Heart left ventricle (tissue), 16 donors: ENCODE measurements around the gene TESPA1. TPM values are rescaled to one million over a fixed set of nuclear protein-coding genes. Genes with fewer than 3 reads are reported as not detected.

ENCODE experiments used
- ATAC-seq, 4 donors: fragments of 200-7000 bp; cut with Tn5 transposase; one replicate each; pipeline ENCODE4 v1.9.1; 2020 to 2022; ENCODE audit warnings: moderate library complexity in 4 of 4, mild to moderate bottlenecking in 3 of 4, moderate number of reproducible peaks in 1 of 4
- DNase-seq, 5 donors: peaks; one replicate each; pipeline ENCODE4 v3.0.0-alpha.2; 2020
- H3K27ac ChIP-seq, 12 donors: fragments of 200-600 bp; sonication (generic) in 4 of 12; one replicate each; pipeline versions ENCODE4 v1.5.0 to v1.8.0; 2016 to 2022; ENCODE audit warnings: mild to moderate bottlenecking in 2 of 12
- H3K27me3 ChIP-seq, 9 donors: fragments of 200-600 bp; sonication (generic) in 2 of 9; one replicate each; pipeline versions ENCODE4 v1.5.1 to v1.8.0; 2016 to 2022; ENCODE audit warnings: mild to moderate bottlenecking in 3 of 9
- H3K36me3 ChIP-seq, 9 donors: fragments of 200-600 bp; sonication (generic) in 2 of 9; one replicate each; pipeline versions ENCODE4 v1.5.0 to v1.8.0; 2018 to 2022; ENCODE audit warnings: mild to moderate bottlenecking in 2 of 9
- H3K4me1 ChIP-seq, 12 donors: fragments of 200-600 bp; sonication (generic) in 4 of 12; one replicate each; pipeline versions ENCODE4 v1.5.0 to v1.8.0; 2016 to 2022; ENCODE audit warnings: mild to moderate bottlenecking in 3 of 12
- H3K4me3 ChIP-seq, 12 donors: fragments of 200-600 bp; sonication (generic) in 4 of 12; one replicate each; pipeline versions ENCODE4 v1.5.0 to v1.8.0; 2017 to 2022; ENCODE audit warnings: mild to moderate bottlenecking in 9 of 12, moderate library complexity in 4 of 12
- H3K9me3 ChIP-seq, 12 donors: fragments of 200-600 bp; sonication (generic) in 4 of 12; one replicate each; pipeline versions ENCODE4 v1.5.0 to v1.8.0; 2016 to 2022; ENCODE audit warnings: mild to moderate bottlenecking in 1 of 12
- POLR2A ChIP-seq, 2 donors: fragments of 450-650 bp; IDR thresholded peaks; one replicate each; pipeline ENCODE4 v1.6.1; 2017; ENCODE audit warnings: antibody characterized with exemption in 2 of 2, mild to moderate bottlenecking in 2 of 2, moderate library complexity in 2 of 2
- WGBS, 4 donors: extraction: QIAGEN DNeasy Blood & Tissue Kit in 2 of 4; methylation state at CpG; one replicate each; pipeline versions ENCODE4 v1.1.5 to v1.1.7; 2013 to 2018; 5-methylcytosine and 5-hydroxymethylcytosine counted together
- intact Hi-C, 10 donors: fragments of 100-400 bp; cut with DNase I; formaldehyde crosslinking; loops; one replicate each; pipeline versions ENCODE4 v1.11.1 to v1.14.2; 2022
- polyA plus RNA-seq, 2 donors: library from polyadenylated mRNA; stranded (reverse); fragments of 200-250 nt; gene quantifications; one replicate each; pipeline ENCODE4 v1.2.3, GENCODE V29; 2013
- total RNA-seq, 9 donors: library from RNA; depleted of rRNA in 2 of 9; stranded (reverse); fragments of >200 nt in 2 of 9; fragmentation: NEBNext Ultra II Directional in 3 of 9; extraction: Animal tissue kit (Norgen Biotek cat#: 25700) in 3 of 9; gene quantifications; one replicate each; pipeline versions ENCODE4 v1.1.0 to v1.2.4, GENCODE V29; 2016 to 2023
- TF ChIP-seq, protein P1 (sequence below), 12 donors: fragments of 200-600 bp; sonication (generic) in 4 of 12; IDR thresholded peaks; one replicate each; pipeline versions ENCODE4 v1.5.0 to v1.8.0; 2018 to 2022; ENCODE audit warnings: antibody characterized with exemption in 12 of 12, mild to moderate bottlenecking in 5 of 12
- donor health status: ischemic (EF 13 %, LVEDD 7.1; RV severe dilation, severe dysfunction).
- donor health status: healthy with polysubstance abuse.
- donor health status: DM: no; HTN: yes; CAD: no.
- donor health status: DM: no; HTN: no; CAD: no.
- donor health status: ischemic (EF 25% LVEDD 6.9; RV normal size, moderate dysfunction).
- donor health status: ischemic (EF 25% LVEDD 5.7; RV mildly dilated, moderate dysfunction).
- donor health status: healthy.
- donor health status: DM: yes; HTN: yes; CAD: no.
- donor health status: ischemic (EF 35%, LVEDD 5.7; RV mildly dilated, moderate dysfunction).
- donor health status: nonischemic (EF 11% LVEDD 7.7; RV severe dilation, severe dysfunction).
- donor health status: DM: yes; HTN: yes; CAD: no.
- donor health status: PGD.
- donor health status: ischemic (EF 29% LVEDD 5.4; RV normal size, mild dysfunction).
- donor health status: nonischemic (EF 23%, LVEDD 6.1; RV moderate dilation, normal function).

Gene TESPA1
- total and polyA plus RNA-seq, 11 donors: 0.16 to 2.9 (median 0.49) TPM; not detected in 1

DNA sequence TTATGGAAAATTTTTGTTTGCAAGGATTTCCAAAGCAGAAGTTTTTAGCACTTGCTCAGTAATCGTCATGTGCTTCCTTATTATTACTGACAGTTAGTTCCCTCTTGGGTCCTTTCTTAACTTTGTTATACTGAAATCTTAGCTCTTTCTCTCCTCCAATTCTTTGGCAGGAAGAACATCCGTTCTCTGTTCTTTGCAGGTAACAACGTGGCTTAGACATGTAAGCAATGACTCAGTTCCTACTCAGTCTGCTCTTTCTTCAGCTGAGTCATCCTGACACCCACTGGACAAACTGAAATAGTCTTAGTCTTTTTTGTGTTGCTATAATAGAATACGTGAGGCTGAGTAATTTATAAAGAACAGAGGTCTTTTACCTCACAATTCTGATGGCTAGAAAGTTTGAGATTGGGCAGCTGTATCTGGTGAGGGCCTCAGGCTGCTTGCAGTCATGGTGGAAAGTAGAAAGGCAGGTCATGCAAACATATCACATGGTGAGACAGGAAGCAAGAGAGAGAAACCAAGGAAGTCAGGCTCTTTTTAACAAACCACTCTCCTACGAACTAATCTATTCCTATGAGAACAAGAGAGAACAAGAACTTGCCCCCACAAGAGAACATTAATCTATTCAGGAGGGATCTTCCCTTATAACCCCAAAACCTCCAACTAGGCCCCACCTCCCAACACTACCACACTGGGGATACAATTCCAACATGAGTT lies 49.2 kb downstream of the TESPA1 start:
- Histone ChIP-seq H3K9me3 (peaks cover 0 to 5% (median under 1%) of the 10 kb centered on the region in 12 donors), H3K27ac (peak overlapping the region in 1 of 12 donors; percentile 79), H3K4me1 (peaks cover 0 to 38% (median 0%) of the 10 kb centered on the region in 12 donors), H3K4me3 (no peak overlapping the region), H3K27me3 (no peaks in the 10 kb centered on the region), H3K36me3 (no peaks in the 10 kb centered on the region)
- intact Hi-C loops: no loop called here
- no peak for TF ChIP-seq POLR2A (IDR thresholded peaks at IDR 0.05)
- TF ChIP-seq, protein P1, sequence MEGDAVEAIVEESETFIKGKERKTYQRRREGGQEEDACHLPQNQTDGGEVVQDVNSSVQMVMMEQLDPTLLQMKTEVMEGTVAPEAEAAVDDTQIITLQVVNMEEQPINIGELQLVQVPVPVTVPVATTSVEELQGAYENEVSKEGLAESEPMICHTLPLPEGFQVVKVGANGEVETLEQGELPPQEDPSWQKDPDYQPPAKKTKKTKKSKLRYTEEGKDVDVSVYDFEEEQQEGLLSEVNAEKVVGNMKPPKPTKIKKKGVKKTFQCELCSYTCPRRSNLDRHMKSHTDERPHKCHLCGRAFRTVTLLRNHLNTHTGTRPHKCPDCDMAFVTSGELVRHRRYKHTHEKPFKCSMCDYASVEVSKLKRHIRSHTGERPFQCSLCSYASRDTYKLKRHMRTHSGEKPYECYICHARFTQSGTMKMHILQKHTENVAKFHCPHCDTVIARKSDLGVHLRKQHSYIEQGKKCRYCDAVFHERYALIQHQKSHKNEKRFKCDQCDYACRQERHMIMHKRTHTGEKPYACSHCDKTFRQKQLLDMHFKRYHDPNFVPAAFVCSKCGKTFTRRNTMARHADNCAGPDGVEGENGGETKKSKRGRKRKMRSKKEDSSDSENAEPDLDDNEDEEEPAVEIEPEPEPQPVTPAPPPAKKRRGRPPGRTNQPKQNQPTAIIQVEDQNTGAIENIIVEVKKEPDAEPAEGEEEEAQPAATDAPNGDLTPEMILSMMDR (IDR thresholded peaks at IDR 0.05): no peak
- WGBS, 4 donors: 49 to 59% (median 53%) methylated on average over 5 of the region's 5 CpGs
- ATAC-seq (peak in 2 of 4 donors; percentile 16 to 45), DNase-seq (no peak)

DNA sequence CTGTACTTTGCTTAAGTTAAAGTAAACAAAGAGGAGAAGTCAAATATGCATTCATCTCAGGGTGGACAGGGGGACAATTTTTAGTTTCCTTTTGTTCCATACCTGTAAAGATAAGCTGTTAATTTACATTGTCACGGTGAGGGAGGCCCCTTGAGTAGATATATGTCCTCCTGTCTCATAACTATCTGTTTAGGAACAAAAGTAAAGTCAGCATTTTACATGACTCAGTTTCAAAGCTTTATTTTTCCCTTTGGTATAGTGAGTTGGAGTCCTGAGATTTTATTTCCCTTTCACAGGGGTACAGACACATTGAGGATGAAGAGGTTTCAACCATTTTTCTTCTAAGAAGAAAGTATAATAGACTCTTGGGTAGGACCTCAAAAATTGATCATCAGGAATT lies 50.1 kb downstream of the TESPA1 start:
- WGBS, 4 donors: 61 to 67% (median 64%) methylated on average over 1 of the region's 1 CpG
- ATAC-seq: no peak
- peaks cover 0 to 13% (median 7%) of the 10 kb centered on the region in 12 donors for H3K9me3 ChIP-seq
- H3K27me3 ChIP-seq: no peaks in the 10 kb centered on the region
- DNase-seq: no peak
- intact Hi-C loops: no loop called here
- H3K27ac ChIP-seq: peak overlapping the region in 1 of 12 donors; percentile 79
- no peaks in the 10 kb centered on the region for H3K36me3 ChIP-seq
- H3K4me3 ChIP-seq: no peak overlapping the region
- TF ChIP-seq POLR2A (IDR thresholded peaks at IDR 0.05): no peak
- TF ChIP-seq, protein P1 (IDR thresholded peaks at IDR 0.05): no peak
- H3K4me1 ChIP-seq: peaks cover 0 to 38% (median 0%) of the 10 kb centered on the region in 12 donors

DNA sequence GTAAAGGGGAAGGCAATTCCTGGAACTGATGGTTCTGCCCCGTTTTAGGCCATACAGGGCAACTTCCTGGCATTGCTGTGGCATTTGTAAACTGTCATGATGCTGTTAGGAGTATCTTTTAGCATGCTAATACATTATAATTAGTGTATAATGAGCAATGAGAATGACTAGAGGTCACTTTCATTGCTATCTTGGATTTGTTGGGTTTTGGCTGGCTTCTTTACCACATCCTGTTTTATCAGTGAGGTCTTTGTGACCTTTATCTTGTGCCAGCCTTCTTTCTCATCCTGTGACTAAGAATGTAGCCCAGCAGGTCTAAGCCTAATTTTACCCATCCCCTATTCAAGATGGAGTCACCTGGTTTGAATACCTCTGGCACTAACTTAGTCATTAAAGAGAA lies 51.2 kb downstream of the TESPA1 start:
- 39 to 60% (median 40%) methylated on average over 1 of the region's 1 CpG for WGBS, 4 donors
- H3K4me3 ChIP-seq: no peak overlapping the region
- no peak for DNase-seq
- ATAC-seq: no peak
- no peaks in the 10 kb centered on the region for H3K27me3 ChIP-seq
- intact Hi-C loops: no loop called here
- peaks cover 0 to 38% (median 0%) of the 10 kb centered on the region in 12 donors for H3K4me1 ChIP-seq
- H3K9me3 ChIP-seq: peaks cover 0 to 15% (median 7%) of the 10 kb centered on the region in 12 donors
- peak overlapping the region in 1 of 12 donors; percentile 40 for H3K27ac ChIP-seq
- TF ChIP-seq, protein P1 (IDR thresholded peaks at IDR 0.05): no peak
- TF ChIP-seq POLR2A (IDR thresholded peaks at IDR 0.05): no peak
- no peaks in the 10 kb centered on the region for H3K36me3 ChIP-seq

DNA sequence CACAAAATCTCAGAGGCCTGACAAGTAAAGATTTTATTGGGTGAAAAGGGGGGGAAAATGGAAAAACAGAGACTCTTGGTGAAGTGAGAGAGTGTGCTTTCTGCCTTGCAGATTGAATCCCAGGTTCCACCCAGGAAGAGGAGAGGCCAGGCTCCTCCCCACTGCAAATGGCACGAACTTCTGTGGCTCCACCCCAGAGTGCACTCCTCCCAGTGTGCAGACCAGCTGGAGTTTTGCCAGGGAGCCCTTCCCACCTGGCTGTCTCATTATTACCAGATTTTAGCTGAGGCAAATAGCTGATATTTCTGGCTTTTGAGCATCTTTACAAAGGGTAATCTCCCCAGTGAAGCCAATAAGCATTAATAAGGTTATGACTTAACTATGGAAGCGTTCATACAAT lies 51.9 kb downstream of the TESPA1 start:
- no peaks in the 10 kb centered on the region for H3K27me3 ChIP-seq
- ATAC-seq (no peak), DNase-seq (no peak)
- no peaks in the 10 kb centered on the region for H3K36me3 ChIP-seq
- H3K4me3 ChIP-seq: no peak overlapping the region
- TF ChIP-seq, protein P1 (IDR thresholded peaks at IDR 0.05): no peak
- TF ChIP-seq POLR2A (IDR thresholded peaks at IDR 0.05): no peak
- whole genome bisulfite sequencing, 4 donors: 53 to 63% (median 59%) methylated on average over 2 of the region's 2 CpGs
- intact Hi-C loops: no loop called here
- peaks cover 0 to 15% (median 7%) of the 10 kb centered on the region in 12 donors for H3K9me3 ChIP-seq
- no peak overlapping the region for H3K27ac ChIP-seq
- peaks cover 0 to 38% (median 0%) of the 10 kb centered on the region in 12 donors for H3K4me1 ChIP-seq
